ENCODE data around the gene FOXF1.

DNA sequence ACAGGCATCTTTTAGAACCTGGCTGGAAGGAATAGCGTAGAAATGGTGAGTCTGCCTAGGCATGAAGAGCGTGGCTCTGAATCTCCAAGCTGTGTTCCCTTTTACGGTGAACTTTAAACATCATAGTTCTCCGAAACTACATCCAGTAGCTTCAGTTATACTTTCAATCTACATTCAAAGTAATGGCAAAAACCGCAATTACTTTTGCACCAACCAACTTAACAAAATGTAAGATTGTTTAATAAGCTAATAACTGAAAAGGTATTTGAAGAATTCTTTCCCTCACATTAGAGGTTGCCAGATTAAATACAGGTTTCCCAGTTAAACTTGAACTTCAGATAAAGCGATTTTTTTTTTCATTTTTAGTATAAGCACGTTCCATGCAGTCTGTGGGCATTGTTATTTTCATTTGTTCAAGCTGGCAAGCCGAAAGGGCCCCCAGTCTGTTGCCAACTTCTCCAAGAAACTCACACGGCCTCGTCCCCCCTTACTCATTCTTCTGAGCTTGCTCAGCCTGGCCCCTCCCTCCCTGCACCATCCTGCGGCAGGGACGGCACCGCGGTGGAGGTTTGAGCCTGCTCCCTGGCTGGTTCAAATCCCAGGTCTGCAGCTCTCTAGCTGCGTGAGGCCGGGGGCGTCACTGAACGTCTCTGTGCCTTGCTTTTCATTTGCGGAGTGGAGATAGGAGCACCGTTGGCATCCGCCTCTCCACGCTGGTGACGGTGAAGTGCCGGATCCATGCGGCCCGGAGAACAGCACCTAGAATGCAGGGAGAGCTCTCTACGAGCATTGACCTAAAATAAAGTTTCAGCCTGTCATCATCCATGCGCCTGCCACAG, 48.2 kb downstream of the FOXF1 start:
- TF ChIP-seq POLR2AphosphoS5 (IDR thresholded peaks at IDR 0.05) = no peak
- TF ChIP-seq POLR2A (IDR thresholded peaks at IDR 0.05) = no peak

Measured in upper lobe of left lung (tissue), 4 donors.